HepG2 (cell line): ENCODE data around the gene MYO7B.

ENCODE experiments used
- RBFOX2 ChIP-seq: fragments of 200-400 bp; formaldehyde crosslinking; IDR thresholded peaks from 2 replicates; pipeline ENCODE4 v1.6.1; 2017; ENCODE audit warnings: low read depth, mild to moderate bottlenecking, low read length
- SIN3A ChIP-seq: IDR thresholded peaks from 2 replicates; pipeline ENCODE4 v1.6.1; 2011; ENCODE audit warnings: low read depth, mild to moderate bottlenecking, control low read depth, low read length, borderline replicate concordance

GRCh38 chr2:127580167-127581049 is 44.9 kb downstream of the MYO7B start:
- TF ChIP-seq SIN3A = no peak
- TF ChIP-seq RBFOX2 = no peak
